GM12873 (cell line): ENCODE data around the gene RBBP8.
A peak's percentile ranks its signal among the peaks of the same experiment; 100 is the strongest.

ENCODE experiments used
- CTCF ChIP-seq: IDR thresholded peaks from 2 replicates; pipeline ENCODE4 v1.5.1; 2012; ENCODE audit warnings: low read depth, mild to moderate bottlenecking, moderate library complexity, low read length, control low read depth; ENCODE audit not compliant: insufficient read depth; ENCODE audit errors: missing control alignments

The RBBP8 gene

GRCh38 chr18:22977847-22978701, 44.9 kb downstream of the RBBP8 start:
- no peak for TF ChIP-seq CTCF

GRCh38 chr18:22980394-22980793, 47.3 kb downstream of the RBBP8 start:
- no peak for TF ChIP-seq CTCF

- TF ChIP-seq CTCF, result no peak
Measured at GRCh38 chr18:22981274-22982133, 48.4 kb downstream of the RBBP8 start.

GRCh38 chr18:22983175-22983574, 50.0 kb downstream of the RBBP8 start:
- TF ChIP-seq CTCF, result peak; percentile 31

GRCh38 chr18:22985250-22985649, 52.1 kb downstream of the RBBP8 start:
- no peak for TF ChIP-seq CTCF

- no peak for TF ChIP-seq CTCF
Measured at GRCh38 chr18:22987547-22988189, 54.5 kb downstream of the RBBP8 start.

- no peak for TF ChIP-seq CTCF
Measured at GRCh38 chr18:22988208-22988607, 55.1 kb downstream of the RBBP8 start.
